Mesenchymal stem cell (in vitro differentiated cells and primary cell): Measurements from ENCODE around the gene C1orf174.

Experiments
- DNase-seq: peaks from one replicate; pipeline ENCODE4 v3.0.0-alpha.2; 2013
- H2AFZ ChIP-seq: one replicate; pipeline ENCODE4 v1.6.1; 2013; ENCODE audit warnings: low read depth, mild to moderate bottlenecking, control low read depth, inconsistent platforms, low read length, moderate library complexity
- H2AK5ac ChIP-seq: 2 replicates; pipeline ENCODE4 v1.6.1; 2013; ENCODE audit warnings: low read length, moderate library complexity, mild to moderate bottlenecking, inconsistent platforms; ENCODE audit not compliant: severe bottlenecking
- H2BK120ac ChIP-seq: one replicate; pipeline ENCODE4 v1.6.1; 2013; ENCODE audit warnings: low read depth, mild to moderate bottlenecking, inconsistent platforms, low read length, moderate library complexity
- H2BK12ac ChIP-seq, 2 experiments: one replicate each; pipeline ENCODE4 v1.6.1; 2013; ENCODE audit warnings: inconsistent platforms in 2 of 2, low read length in 2 of 2, mild to moderate bottlenecking in 2 of 2, moderate library complexity in 2 of 2, control low read depth in 1 of 2
- H2BK15ac ChIP-seq: one replicate; pipeline ENCODE4 v1.6.1; 2013; ENCODE audit warnings: mild to moderate bottlenecking, low read depth, inconsistent platforms; ENCODE audit not compliant: poor library complexity, severe bottlenecking
- H2BK5ac ChIP-seq: 2 replicates; pipeline ENCODE4 v1.6.1; 2013; ENCODE audit warnings: low read depth, mild to moderate bottlenecking, low read length, control low read depth, inconsistent platforms; ENCODE audit not compliant: poor library complexity, severe bottlenecking
- H3K14ac ChIP-seq, 2 experiments: one replicate each; pipeline ENCODE4 v1.6.1; 2013; ENCODE audit warnings: inconsistent platforms in 2 of 2, low read length in 2 of 2, control low read depth in 1 of 2, mild to moderate bottlenecking in 1 of 2, moderate library complexity in 1 of 2
- H3K18ac ChIP-seq, 2 experiments: one replicate each; pipeline ENCODE4 v1.6.1; 2013; ENCODE audit warnings: inconsistent platforms in 2 of 2, low read length in 2 of 2, control low read depth in 1 of 2, low read depth in 1 of 2, mild to moderate bottlenecking in 1 of 2
- H3K23ac ChIP-seq, 2 experiments: one replicate each; pipeline ENCODE4 v1.6.1; 2013; ENCODE audit warnings: inconsistent platforms in 2 of 2, low read length in 2 of 2, mild to moderate bottlenecking in 2 of 2, moderate library complexity in 2 of 2, control low read depth in 1 of 2
- H3K27ac ChIP-seq: 2 replicates; pipeline ENCODE4 v1.5.1; 2013; ENCODE audit warnings: mild to moderate bottlenecking, moderate library complexity, low read length, control low read depth, inconsistent platforms; ENCODE audit not compliant: poor library complexity, severe bottlenecking
- H3K27me3 ChIP-seq, 2 experiments: 2 replicates each; pipeline versions ENCODE4 v1.6.1 to v1.7.0; 2013; ENCODE audit warnings: low read length in 2 of 2, mild to moderate bottlenecking in 2 of 2, moderate library complexity in 2 of 2, control low read depth in 1 of 2, inconsistent platforms in 1 of 2; ENCODE audit not compliant: control insufficient read depth in 1 of 2, insufficient read depth in 1 of 2
- H3K36me3 ChIP-seq, 2 experiments: 2 replicates each; pipeline versions ENCODE4 v1.6.1 to v1.7.0; 2013; ENCODE audit warnings: low read length in 2 of 2, control low read depth in 1 of 2, inconsistent platforms in 1 of 2, low read depth in 1 of 2, mild to moderate bottlenecking in 1 of 2; ENCODE audit not compliant: insufficient read depth in 2 of 2, control insufficient read depth in 1 of 2
- H3K4ac ChIP-seq, 2 experiments: one replicate each; pipeline ENCODE4 v1.6.1; 2013; ENCODE audit warnings: inconsistent platforms in 2 of 2, low read length in 2 of 2, mild to moderate bottlenecking in 2 of 2, moderate library complexity in 2 of 2, control low read depth in 1 of 2, low read depth in 1 of 2
- H3K4me1 ChIP-seq: 2 replicates; pipeline ENCODE4 v1.6.1; 2013; ENCODE audit warnings: low read depth, low read length, control low read depth; ENCODE audit not compliant: control insufficient read depth, insufficient read depth
- H3K4me2 ChIP-seq: 2 replicates; pipeline ENCODE4 v1.6.1; 2013; ENCODE audit warnings: low read length, mild to moderate bottlenecking, inconsistent platforms; ENCODE audit not compliant: poor library complexity, severe bottlenecking
- H3K4me3 ChIP-seq, 2 experiments: 2 replicates each; pipeline versions ENCODE4 v1.5.1 to v1.7.0; 2013; ENCODE audit warnings: low read length in 2 of 2, mild to moderate bottlenecking in 2 of 2, control low read depth in 1 of 2, low read depth in 1 of 2; ENCODE audit not compliant: insufficient read depth in 1 of 2
- H3K79me1 ChIP-seq: replicated peaks from 2 replicates; pipeline ENCODE4 v1.6.1; 2013; ENCODE audit warnings: mild to moderate bottlenecking, control low read depth, low read length, inconsistent platforms; ENCODE audit not compliant: poor library complexity, severe bottlenecking
- H3K9ac ChIP-seq: 2 replicates; pipeline ENCODE4 v1.7.0; 2013; ENCODE audit warnings: mild to moderate bottlenecking, low read length, moderate library complexity
- H3K9me3 ChIP-seq: 2 replicates; pipeline ENCODE4 v1.7.0; 2013; ENCODE audit warnings: mild to moderate bottlenecking, low read length; ENCODE audit not compliant: control insufficient read depth
- H4K8ac ChIP-seq: one replicate; pipeline ENCODE4 v1.6.1; 2013; ENCODE audit warnings: inconsistent platforms, mild to moderate bottlenecking, low read length, moderate library complexity
- H4K91ac ChIP-seq: one replicate; pipeline ENCODE4 v1.6.1; 2013; ENCODE audit warnings: mild to moderate bottlenecking, low read length, inconsistent platforms
- WGBS: methylation state at CpG from one replicate; pipeline ENCODE4 v1.1.7; 2013; ENCODE audit warnings: mixed read lengths; 5-methylcytosine and 5-hydroxymethylcytosine counted together

Gene C1orf174

DNA sequence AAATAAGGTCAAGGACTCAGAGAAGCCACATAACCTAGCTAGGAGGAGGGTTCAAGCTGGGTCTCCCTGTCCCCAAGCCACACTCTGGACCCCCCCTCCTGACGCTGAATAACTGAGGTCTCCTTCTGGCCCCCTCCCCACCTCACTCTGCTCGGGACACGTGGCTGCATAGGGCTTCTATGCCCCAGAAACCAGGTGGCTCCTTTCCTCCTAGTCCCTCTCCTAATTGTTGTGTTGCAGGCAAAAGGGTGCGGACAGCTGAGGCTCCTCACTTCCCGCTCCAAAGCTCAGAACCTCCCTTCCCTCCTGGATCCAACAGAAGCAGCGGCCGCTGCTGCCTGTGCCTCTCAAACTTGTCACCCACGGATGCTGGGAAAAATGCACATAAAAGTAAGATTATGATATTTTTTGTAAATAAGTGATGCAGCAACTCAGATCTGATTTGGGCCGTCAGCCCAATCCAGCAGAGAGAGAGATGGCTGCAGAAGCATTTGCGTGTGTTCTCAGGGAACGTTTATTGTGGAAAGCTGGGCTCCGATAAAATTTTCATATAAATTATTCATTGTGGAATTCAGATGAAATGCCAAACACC lies 40.8 kb upstream of the C1orf174 start:
- no peak overlapping the region for H2BK120ac ChIP-seq
- WGBS = 80% methylated on average over 10 of the region's 12 CpGs

GRCh38 chr1:3940081-3940753 lies 40.1 kb upstream of the C1orf174 start:
- no peak overlapping the region for H3K23ac ChIP-seq
- no peak overlapping the region for H2BK15ac ChIP-seq

More for the DNA sequence above, 40.8 kb upstream of the C1orf174 start:
- H3K27me3 ChIP-seq = peaks cover 0 to 7% of the 10 kb centered on the region in 2 experiments
- H3K4me2 ChIP-seq = no peak overlapping the region
- H3K14ac ChIP-seq = no peak overlapping the region
- no peaks in the 10 kb centered on the region for H3K79me1 ChIP-seq
- H4K91ac ChIP-seq = no peak overlapping the region
- no peak overlapping the region for H2AFZ ChIP-seq
- no peak overlapping the region for H2BK5ac ChIP-seq
- no peaks in the 10 kb centered on the region for H3K4me1 ChIP-seq
- no peak overlapping the region for H2AK5ac ChIP-seq
- H3K27ac ChIP-seq = no peak overlapping the region
- H3K23ac ChIP-seq = no peak overlapping the region
- H2BK12ac ChIP-seq = no peak overlapping the region
- no peak for DNase-seq
- no peak overlapping the region for H3K4me3 ChIP-seq
- no peak overlapping the region for H4K8ac ChIP-seq
- no peaks in the 10 kb centered on the region for H3K36me3 ChIP-seq
- no peak overlapping the region for H3K4ac ChIP-seq
- H3K9ac ChIP-seq = no peak overlapping the region
- no peak overlapping the region for H3K18ac ChIP-seq
- peaks cover 11% of the 10 kb centered on the region for H3K9me3 ChIP-seq
- no peak overlapping the region for H2BK15ac ChIP-seq

GRCh38 chr1:3939242-3940080 lies 39.4 kb upstream of the C1orf174 start:
- no peak overlapping the region for H2AK5ac ChIP-seq
- no peak overlapping the region for H3K14ac ChIP-seq
- H4K8ac ChIP-seq = no peak overlapping the region
- H3K18ac ChIP-seq = no peak overlapping the region
- H3K4me2 ChIP-seq = no peak overlapping the region
- no peak overlapping the region for H2BK120ac ChIP-seq
- no peak overlapping the region for H3K9ac ChIP-seq
- no peak overlapping the region for H2BK5ac ChIP-seq
- peaks cover 13% of the 10 kb centered on the region for H3K9me3 ChIP-seq
- H3K23ac ChIP-seq = no peak overlapping the region
- H2BK15ac ChIP-seq = no peak overlapping the region
- H3K79me1 ChIP-seq = no peaks in the 10 kb centered on the region
- H3K27me3 ChIP-seq = peaks cover 0 to 7% of the 10 kb centered on the region in 2 experiments
- no peak overlapping the region for H2AFZ ChIP-seq
- H3K4me3 ChIP-seq = no peak overlapping the region
- no peak for DNase-seq
- H3K27ac ChIP-seq = no peak overlapping the region
- H3K4ac ChIP-seq = no peak overlapping the region
- 84% methylated on average over 12 of the region's 12 CpGs for WGBS
- no peak overlapping the region for H4K91ac ChIP-seq
- H3K36me3 ChIP-seq = no peaks in the 10 kb centered on the region
- H3K4me1 ChIP-seq = no peaks in the 10 kb centered on the region
- H2BK12ac ChIP-seq = no peak overlapping the region

More at GRCh38 chr1:3940081-3940753, 40.1 kb upstream of the C1orf174 start:
- Histone ChIP-seq H3K4me1 (no peaks in the 10 kb centered on the region), H3K9ac (no peak overlapping the region), H3K27ac (no peak overlapping the region), H2BK12ac (no peak overlapping the region), H2AK5ac (no peak overlapping the region), H3K36me3 (no peaks in the 10 kb centered on the region), H2AFZ (no peak overlapping the region), H3K27me3 (peaks cover 0 to 7% of the 10 kb centered on the region in 2 experiments), H3K4me3 (no peak overlapping the region), H3K4me2 (no peak overlapping the region), H2BK5ac (no peak overlapping the region), H2BK120ac (no peak overlapping the region), H3K18ac (no peak overlapping the region), H3K14ac (no peak overlapping the region), H4K91ac (no peak overlapping the region), H4K8ac (no peak overlapping the region), H3K9me3 (peaks cover 13% of the 10 kb centered on the region), H3K79me1 (no peaks in the 10 kb centered on the region), H3K4ac (no peak overlapping the region)
- 77% methylated on average over 14 of the region's 15 CpGs for WGBS
- no peak for DNase-seq
